Measurements from ENCODE around the gene TNFRSF11A. TPM values are rescaled to one million over a fixed set of nuclear protein-coding genes. Genes with fewer than 3 reads are reported as not detected.

TNFRSF11A gene
- total and polyA plus RNA-seq, 10 donors, result 0.29 to 11.8 (median 4.2) TPM

GRCh38 chr18:62312851-62313250 lies 12.3 kb upstream of the TNFRSF11A start:
- no peaks in the 10 kb centered on the region for H3K27me3 ChIP-seq (replicated peaks in 1 of 7)
- no peak overlapping the region for H3K27ac ChIP-seq
- no peaks in the 10 kb centered on the region for H3K4me1 ChIP-seq
- intact Hi-C loops (cut with DNase I; ENCODE audit: low total_unique reads), result no loop called here
- WGBS, 5 donors, result 95 to 98% (median 97%) methylated on average over 1 of the region's 1 CpG
- H3K4me3 ChIP-seq, result no peak overlapping the region
- no peaks in the 10 kb centered on the region for H3K9me3 ChIP-seq
- no peak for DNase-seq
- peaks cover 5 to 33% (median 15%) of the 10 kb centered on the region in 6 donors for H3K36me3 ChIP-seq
- TF ChIP-seq, protein P1, sequence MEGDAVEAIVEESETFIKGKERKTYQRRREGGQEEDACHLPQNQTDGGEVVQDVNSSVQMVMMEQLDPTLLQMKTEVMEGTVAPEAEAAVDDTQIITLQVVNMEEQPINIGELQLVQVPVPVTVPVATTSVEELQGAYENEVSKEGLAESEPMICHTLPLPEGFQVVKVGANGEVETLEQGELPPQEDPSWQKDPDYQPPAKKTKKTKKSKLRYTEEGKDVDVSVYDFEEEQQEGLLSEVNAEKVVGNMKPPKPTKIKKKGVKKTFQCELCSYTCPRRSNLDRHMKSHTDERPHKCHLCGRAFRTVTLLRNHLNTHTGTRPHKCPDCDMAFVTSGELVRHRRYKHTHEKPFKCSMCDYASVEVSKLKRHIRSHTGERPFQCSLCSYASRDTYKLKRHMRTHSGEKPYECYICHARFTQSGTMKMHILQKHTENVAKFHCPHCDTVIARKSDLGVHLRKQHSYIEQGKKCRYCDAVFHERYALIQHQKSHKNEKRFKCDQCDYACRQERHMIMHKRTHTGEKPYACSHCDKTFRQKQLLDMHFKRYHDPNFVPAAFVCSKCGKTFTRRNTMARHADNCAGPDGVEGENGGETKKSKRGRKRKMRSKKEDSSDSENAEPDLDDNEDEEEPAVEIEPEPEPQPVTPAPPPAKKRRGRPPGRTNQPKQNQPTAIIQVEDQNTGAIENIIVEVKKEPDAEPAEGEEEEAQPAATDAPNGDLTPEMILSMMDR (IDR thresholded peaks at IDR 0.05 in 8 of 11, conservative IDR thresholded peaks at IDR 0.05 in 3 of 11), result no peak
- no peak for TF ChIP-seq POLR2AphosphoS5 (IDR thresholded peaks at IDR 0.05)
- no peak for TF ChIP-seq POLR2A (IDR thresholded peaks at IDR 0.05)

- 65 to 77% (median 75%) methylated on average over 4 of the region's 4 CpGs for WGBS, 5 donors
- TF ChIP-seq, protein P1 (IDR thresholded peaks at IDR 0.05 in 8 of 11, conservative IDR thresholded peaks at IDR 0.05 in 3 of 11), result no peak
- TF ChIP-seq POLR2A (IDR thresholded peaks at IDR 0.05), result no peak
- TF ChIP-seq POLR2AphosphoS5 (IDR thresholded peaks at IDR 0.05), result no peak
- no peaks in the 10 kb centered on the region for H3K4me1 ChIP-seq
- intact Hi-C loops (cut with DNase I; ENCODE audit: low total_unique reads), result no loop called here
- DNase-seq, result no peak
- no peak overlapping the region for H3K4me3 ChIP-seq
- no peak overlapping the region for H3K27ac ChIP-seq
- H3K9me3 ChIP-seq, result no peaks in the 10 kb centered on the region
- peaks cover 0 to 19% (median 0%) of the 10 kb centered on the region in 7 donors for H3K27me3 ChIP-seq (replicated peaks in 1 of 7)
- no peaks in the 10 kb centered on the region for H3K36me3 ChIP-seq
Measured at GRCh38 chr18:62318228-62319180, 6.6 kb upstream of the TNFRSF11A start.

DNA sequence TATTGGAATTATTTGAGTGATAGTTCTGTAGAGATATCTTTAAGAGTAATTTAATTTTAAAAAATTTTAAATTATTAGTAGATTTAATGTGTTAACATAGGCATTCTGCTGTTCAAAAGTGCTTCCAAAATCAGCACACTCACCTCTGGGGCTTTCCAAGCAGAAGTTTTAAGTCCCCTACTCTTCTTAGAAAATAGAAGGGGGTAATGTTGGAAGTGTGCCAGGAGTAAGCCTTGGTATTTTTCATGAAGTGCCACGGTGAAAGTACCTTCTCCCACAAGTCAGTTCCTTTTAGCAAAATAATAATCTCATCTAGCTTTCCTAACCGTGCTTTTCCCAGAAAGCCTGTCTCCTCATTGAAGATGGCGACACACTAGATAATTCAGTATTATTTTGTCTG lies 3.9 kb upstream of the TNFRSF11A start:
- DNase-seq, result no peak
- intact Hi-C loops (cut with DNase I; ENCODE audit: low total_unique reads), result no loop called here
- no peaks in the 10 kb centered on the region for H3K36me3 ChIP-seq
- H3K9me3 ChIP-seq, result no peaks in the 10 kb centered on the region
- 40 to 46% (median 43%) methylated on average over 3 of the region's 3 CpGs for WGBS, 5 donors
- no peak overlapping the region for H3K4me3 ChIP-seq
- H3K4me1 ChIP-seq, result peaks cover 8 to 21% (median 18%) of the 10 kb centered on the region in 6 donors
- no peak overlapping the region for H3K27ac ChIP-seq
- peaks cover 3 to 42% (median 16%) of the 10 kb centered on the region in 7 donors for H3K27me3 ChIP-seq (replicated peaks in 1 of 7)
- TF ChIP-seq POLR2A (IDR thresholded peaks at IDR 0.05) (no peak), POLR2AphosphoS5 (IDR thresholded peaks at IDR 0.05) (no peak)
- TF ChIP-seq, protein P1 (IDR thresholded peaks at IDR 0.05 in 8 of 11, conservative IDR thresholded peaks at IDR 0.05 in 3 of 11), result no peak

- Histone ChIP-seq H3K27ac (no peak overlapping the region), H3K36me3 (no peaks in the 10 kb centered on the region), H3K9me3 (no peaks in the 10 kb centered on the region), H3K27me3 (replicated peaks in 1 of 7) (peaks cover 3 to 66% (median 34%) of the 10 kb centered on the region in 7 donors), H3K4me1 (peaks cover 13 to 44% (median 24%) of the 10 kb centered on the region in 6 donors), H3K4me3 (no peak overlapping the region)
- DNase-seq, result no peak
- intact Hi-C loops (cut with DNase I; ENCODE audit: low total_unique reads), result no loop called here
- WGBS, 5 donors, result 49 to 63% (median 57%) methylated on average over 6 of the region's 6 CpGs
- TF ChIP-seq, protein P1 (IDR thresholded peaks at IDR 0.05 in 8 of 11, conservative IDR thresholded peaks at IDR 0.05 in 3 of 11), result no peak
- TF ChIP-seq POLR2A (IDR thresholded peaks at IDR 0.05) (no peak), POLR2AphosphoS5 (IDR thresholded peaks at IDR 0.05) (no peak)
Measured at GRCh38 chr18:62323483-62324180, 1.5 kb upstream of the TNFRSF11A start.

All from spleen (tissue), 11 donors.